ENCODE measurements around the gene BCL2.

Gene BCL2

DNA sequence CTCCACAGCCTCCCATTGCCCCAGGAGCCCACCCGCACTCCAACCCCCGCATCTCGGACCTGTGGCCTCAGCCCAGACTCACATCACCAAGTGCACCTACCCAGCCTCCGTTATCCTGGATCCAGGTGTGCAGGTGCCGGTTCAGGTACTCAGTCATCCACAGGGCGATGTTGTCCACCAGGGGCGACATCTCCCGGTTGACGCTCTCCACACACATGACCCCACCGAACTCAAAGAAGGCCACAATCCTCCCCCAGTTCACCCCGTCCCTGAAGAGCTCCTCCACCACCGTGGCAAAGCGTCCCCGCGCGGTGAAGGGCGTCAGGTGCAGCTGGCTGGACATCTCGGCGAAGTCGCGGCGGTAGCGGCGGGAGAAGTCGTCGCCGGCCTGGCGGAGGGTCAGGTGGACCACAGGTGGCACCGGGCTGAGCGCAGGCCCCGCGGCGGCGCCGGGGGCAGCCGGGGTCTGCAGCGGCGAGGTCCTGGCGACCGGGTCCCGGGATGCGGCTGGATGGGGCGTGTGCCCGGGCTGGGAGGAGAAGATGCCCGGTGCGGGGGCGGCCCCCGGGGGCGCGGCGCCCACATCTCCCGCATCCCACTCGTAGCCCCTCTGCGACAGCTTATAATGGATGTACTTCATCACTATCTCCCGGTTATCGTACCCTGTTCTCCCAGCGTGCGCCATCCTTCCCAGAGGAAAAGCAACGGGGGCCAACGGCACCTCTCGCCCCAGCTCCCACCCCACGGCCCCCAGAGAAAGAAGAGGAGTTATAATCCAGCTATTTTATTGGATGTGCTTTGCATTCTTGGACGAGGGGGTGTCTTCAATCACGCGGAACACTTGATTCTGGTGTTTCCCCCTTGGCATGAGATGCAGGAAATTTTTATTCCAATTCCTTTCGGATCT is 1.3 kb downstream of the BCL2 start:
- H3K27ac ChIP-seq, result no peak overlapping the region
- TF ChIP-seq, protein P1, sequence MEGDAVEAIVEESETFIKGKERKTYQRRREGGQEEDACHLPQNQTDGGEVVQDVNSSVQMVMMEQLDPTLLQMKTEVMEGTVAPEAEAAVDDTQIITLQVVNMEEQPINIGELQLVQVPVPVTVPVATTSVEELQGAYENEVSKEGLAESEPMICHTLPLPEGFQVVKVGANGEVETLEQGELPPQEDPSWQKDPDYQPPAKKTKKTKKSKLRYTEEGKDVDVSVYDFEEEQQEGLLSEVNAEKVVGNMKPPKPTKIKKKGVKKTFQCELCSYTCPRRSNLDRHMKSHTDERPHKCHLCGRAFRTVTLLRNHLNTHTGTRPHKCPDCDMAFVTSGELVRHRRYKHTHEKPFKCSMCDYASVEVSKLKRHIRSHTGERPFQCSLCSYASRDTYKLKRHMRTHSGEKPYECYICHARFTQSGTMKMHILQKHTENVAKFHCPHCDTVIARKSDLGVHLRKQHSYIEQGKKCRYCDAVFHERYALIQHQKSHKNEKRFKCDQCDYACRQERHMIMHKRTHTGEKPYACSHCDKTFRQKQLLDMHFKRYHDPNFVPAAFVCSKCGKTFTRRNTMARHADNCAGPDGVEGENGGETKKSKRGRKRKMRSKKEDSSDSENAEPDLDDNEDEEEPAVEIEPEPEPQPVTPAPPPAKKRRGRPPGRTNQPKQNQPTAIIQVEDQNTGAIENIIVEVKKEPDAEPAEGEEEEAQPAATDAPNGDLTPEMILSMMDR (IDR thresholded peaks at IDR 0.05), result no peak
- no peak for TF ChIP-seq ZFX (IDR thresholded peaks at IDR 0.05; ENCODE audit: borderline replicate concordance)

DNA sequence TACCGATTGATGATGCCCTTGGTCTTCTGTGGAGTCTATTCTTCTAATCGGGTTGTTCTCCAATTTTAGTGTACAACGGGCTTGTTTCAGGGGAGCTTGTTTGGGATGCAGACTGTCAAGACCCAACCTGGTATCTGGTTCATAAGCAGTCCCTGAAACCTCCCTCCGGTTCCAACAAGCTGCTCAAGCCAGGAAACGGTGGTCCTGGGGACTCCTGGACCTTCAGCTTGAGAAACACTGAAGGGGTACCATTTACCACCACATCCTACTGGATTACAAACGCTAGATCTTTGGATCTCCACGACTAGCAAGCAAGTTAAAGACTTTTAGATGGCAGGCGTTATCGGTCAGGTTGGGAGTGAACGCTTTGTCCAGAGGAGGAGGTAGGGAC is 2.0 kb downstream of the BCL2 start:
- no peak overlapping the region for H3K27ac ChIP-seq
- TF ChIP-seq, protein P1 (IDR thresholded peaks at IDR 0.05), result no peak
- TF ChIP-seq ZFX (IDR thresholded peaks at IDR 0.05; ENCODE audit: borderline replicate concordance), result no peak

DNA sequence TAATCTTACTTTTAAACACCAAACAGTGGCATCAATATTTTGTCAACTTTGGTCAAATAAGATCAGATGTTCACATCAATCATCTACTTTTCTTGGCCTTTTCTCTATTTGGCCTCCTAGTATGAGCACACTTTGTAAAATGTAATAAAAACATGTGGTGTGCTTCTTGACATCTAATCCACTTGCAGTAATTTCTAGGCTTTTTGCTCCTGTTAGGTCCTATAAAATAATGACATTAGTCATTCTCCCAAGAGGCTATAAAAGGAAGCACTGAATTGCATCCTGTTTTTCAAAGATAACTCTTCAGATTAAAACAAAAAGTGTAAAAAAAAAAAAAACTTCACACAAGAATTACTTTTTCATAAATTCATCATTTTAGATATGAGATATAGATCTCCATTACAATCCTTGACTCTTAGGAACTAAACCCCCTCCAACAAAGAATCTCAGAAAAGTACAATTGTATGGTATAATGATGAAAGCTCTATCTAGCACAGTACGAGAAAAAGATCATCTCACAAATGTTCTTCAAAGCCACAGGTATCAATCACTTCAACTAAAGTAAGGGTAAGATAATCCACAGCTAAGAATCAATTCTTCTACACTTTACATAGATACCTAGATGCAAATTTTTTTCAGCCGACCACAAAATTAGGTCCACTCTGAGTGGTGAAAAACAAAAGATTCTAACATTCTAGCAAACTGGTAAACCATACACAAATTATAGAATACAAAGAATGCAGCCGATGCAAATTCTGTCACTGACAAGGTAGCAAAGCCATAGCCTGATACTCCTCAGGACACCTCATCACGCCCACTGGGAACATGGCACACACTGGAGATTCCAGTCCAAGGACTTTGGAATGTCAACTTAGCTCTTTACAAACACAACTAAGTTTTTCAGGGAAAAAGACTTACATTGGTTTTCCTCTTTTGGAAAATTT is 2.7 kb downstream of the BCL2 start:
- no peak overlapping the region for H3K27ac ChIP-seq
- TF ChIP-seq ZFX (IDR thresholded peaks at IDR 0.05; ENCODE audit: borderline replicate concordance), result no peak
- TF ChIP-seq, protein P1 (IDR thresholded peaks at IDR 0.05), result no peak

DNA sequence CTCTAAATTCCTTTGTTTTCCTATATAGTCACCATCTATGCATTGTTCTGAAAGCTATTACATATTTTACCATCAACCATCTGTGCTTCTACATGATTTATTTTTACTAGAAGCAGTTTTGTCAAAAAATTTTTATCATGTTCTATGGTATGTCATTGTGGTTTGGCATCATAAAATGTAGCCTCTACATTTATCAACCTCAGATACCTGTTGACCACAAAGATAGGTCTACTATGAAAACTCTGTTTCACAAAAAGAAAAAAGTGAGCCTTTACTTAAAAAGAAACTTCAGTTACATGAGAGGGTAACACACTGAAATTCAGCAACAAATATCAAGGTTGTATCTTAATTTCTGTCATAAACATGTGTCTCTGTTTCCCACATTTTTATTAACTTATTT is 3.7 kb downstream of the BCL2 start:
- no peak for TF ChIP-seq ZFX (IDR thresholded peaks at IDR 0.05; ENCODE audit: borderline replicate concordance)
- TF ChIP-seq, protein P1 (IDR thresholded peaks at IDR 0.05), result no peak

DNA sequence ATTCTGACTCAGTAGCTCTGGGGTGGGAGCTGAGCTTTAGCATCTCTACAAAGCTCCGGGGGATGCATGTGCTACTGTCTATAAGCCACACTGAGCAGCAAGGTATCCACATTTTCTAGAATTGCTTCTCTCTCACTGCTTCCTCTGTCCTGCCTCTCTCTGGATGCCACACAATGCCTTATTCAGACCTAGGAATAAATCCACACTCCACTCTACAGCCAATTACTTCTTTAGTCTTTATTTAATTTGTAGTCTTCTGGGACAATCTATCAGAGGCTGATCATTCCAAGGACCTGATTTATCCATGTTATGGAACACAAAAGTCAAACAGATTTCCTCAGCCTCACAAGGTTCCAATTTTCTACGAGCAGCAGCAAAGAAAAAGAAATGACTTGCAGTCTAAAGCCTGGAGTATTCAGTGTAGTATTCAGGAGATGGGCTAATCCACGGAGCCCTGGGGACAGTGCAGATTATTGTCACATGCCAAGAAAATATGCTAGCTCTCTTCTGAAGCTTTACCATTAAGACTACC is 4.4 kb downstream of the BCL2 start:
- H3K27ac ChIP-seq, result no peak overlapping the region
- TF ChIP-seq, protein P1 (IDR thresholded peaks at IDR 0.05), result no peak
- TF ChIP-seq ZFX (IDR thresholded peaks at IDR 0.05; ENCODE audit: borderline replicate concordance), result no peak

More for the DNA sequence above, 3.7 kb downstream of the BCL2 start:
- H3K27ac ChIP-seq, result no peak overlapping the region

DNA sequence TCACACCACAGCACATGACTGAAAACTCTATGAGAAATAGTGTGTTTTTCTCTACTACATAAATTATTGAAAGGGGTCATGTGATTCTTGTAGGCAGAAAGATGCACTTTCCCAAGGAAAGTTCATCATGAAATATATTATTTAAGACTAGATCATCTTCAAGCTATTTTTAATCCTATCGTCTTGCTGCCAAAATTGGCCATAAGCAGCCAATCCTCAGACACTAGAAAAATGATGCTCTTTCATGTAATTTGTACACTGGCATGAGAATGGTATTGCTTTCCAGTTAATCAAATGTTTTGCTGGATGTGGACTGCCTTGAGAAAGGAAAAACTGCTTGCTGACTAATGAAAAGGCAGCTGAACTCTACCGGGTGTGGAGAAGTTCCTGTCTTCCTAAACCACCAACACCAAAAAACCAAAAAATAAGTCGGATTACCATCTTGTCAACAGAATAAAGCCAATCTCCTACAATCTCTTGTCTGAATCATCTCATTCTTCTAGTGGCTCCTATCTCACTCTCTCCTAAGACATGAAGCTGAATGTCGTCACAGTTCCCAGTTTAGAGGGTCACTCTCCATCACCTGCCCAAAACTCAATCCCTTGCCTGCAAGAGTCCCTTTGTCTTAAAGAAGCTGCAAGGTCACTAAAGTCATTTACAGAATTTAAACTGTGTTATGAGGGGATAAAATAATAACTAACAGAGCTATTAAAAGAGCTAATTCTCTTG is 5.3 kb downstream of the BCL2 start:
- no peak overlapping the region for H3K27ac ChIP-seq
- TF ChIP-seq, protein P1 (IDR thresholded peaks at IDR 0.05), result no peak
- TF ChIP-seq ZFX (IDR thresholded peaks at IDR 0.05; ENCODE audit: borderline replicate concordance), result no peak
